RWPE2 (cell line): ENCODE measurements around the gene APBB3.

Experiments
- ATAC-seq: fragments of 200-7000 bp; cut with Tn5 transposase; 3 replicates; pipeline ENCODE4 v1.9.1; 2021; ENCODE audit warnings: low read depth
- DNase-seq: peaks from one replicate; pipeline ENCODE4 v3.0.0-alpha.2; 2020; ENCODE audit warnings: low spot score
- H3K27ac ChIP-seq: fragments of 450-650 bp; 2 replicates; pipeline ENCODE4 v1.5.1; 2017; ENCODE audit warnings: mild to moderate bottlenecking; ENCODE audit not compliant: poor library complexity, severe bottlenecking
- H3K27me3 ChIP-seq: fragments of 250-450 bp; sonication (Bioruptor Pico); 2 replicates; pipeline ENCODE4 v1.5.1; 2021; ENCODE audit warnings: mild to moderate bottlenecking, moderate library complexity; ENCODE audit not compliant: insufficient read depth, poor library complexity, severe bottlenecking
- H3K36me3 ChIP-seq: fragments of 250-450 bp; sonication (Bioruptor Pico); 2 replicates; pipeline ENCODE4 v1.5.1; 2020; ENCODE audit warnings: low read depth, mild to moderate bottlenecking, moderate library complexity
- H3K4me1 ChIP-seq: fragments of 250-450 bp; sonication (Bioruptor Pico); 2 replicates; pipeline ENCODE4 v1.5.1; 2021; ENCODE audit warnings: mild to moderate bottlenecking, moderate library complexity; ENCODE audit not compliant: insufficient read depth, poor library complexity, severe bottlenecking
- H3K4me3 ChIP-seq: fragments of 250-450 bp; sonication (Bioruptor Pico); 2 replicates; pipeline ENCODE4 v1.5.1; 2021; ENCODE audit warnings: mild to moderate bottlenecking, moderate library complexity; ENCODE audit not compliant: severe bottlenecking
- H3K9me3 ChIP-seq: fragments of 250-450 bp; sonication (Bioruptor Pico); 2 replicates; pipeline ENCODE4 v1.5.1; 2021; ENCODE audit warnings: mild to moderate bottlenecking, moderate library complexity; ENCODE audit not compliant: severe bottlenecking
- TF ChIP-seq, protein P1 (sequence below): fragments of 450-650 bp; IDR thresholded peaks from one replicate; pipeline ENCODE4 v1.5.1; 2017; ENCODE audit warnings: mild to moderate bottlenecking, moderate library complexity; ENCODE audit not compliant: poor library complexity, severe bottlenecking

Gene APBB3

DNA sequence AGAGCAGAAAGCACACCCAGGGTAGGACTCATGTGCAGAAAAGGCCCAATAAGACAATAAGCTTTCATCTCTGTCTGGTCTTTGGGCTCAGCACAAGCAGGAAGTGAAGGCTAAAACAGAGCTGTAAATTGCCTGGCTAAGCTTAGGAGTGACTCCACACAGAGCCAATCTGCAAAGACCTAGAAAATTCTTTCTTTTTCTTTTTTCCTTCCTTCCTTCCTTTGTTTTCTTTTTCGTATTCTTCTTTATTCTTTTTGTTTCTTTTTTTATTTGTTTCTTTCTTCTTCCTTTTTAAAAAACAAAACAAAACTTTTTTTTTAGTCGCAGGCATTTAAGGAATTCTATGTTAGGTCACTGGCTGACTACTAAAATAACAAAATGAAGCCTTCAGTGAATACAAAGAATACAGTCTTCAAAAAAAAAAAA is 12.4 kb upstream of the APBB3 start:
- TF ChIP-seq, protein P1, sequence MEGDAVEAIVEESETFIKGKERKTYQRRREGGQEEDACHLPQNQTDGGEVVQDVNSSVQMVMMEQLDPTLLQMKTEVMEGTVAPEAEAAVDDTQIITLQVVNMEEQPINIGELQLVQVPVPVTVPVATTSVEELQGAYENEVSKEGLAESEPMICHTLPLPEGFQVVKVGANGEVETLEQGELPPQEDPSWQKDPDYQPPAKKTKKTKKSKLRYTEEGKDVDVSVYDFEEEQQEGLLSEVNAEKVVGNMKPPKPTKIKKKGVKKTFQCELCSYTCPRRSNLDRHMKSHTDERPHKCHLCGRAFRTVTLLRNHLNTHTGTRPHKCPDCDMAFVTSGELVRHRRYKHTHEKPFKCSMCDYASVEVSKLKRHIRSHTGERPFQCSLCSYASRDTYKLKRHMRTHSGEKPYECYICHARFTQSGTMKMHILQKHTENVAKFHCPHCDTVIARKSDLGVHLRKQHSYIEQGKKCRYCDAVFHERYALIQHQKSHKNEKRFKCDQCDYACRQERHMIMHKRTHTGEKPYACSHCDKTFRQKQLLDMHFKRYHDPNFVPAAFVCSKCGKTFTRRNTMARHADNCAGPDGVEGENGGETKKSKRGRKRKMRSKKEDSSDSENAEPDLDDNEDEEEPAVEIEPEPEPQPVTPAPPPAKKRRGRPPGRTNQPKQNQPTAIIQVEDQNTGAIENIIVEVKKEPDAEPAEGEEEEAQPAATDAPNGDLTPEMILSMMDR: no peak
- Histone ChIP-seq H3K4me1 (no peaks in the 10 kb centered on the region), H3K27ac (no peak overlapping the region), H3K27me3 (no peaks in the 10 kb centered on the region), H3K9me3 (no peaks in the 10 kb centered on the region), H3K4me3 (no peak overlapping the region), H3K36me3 (no peaks in the 10 kb centered on the region)
- DNase-seq: no peak
- peak; percentile 48; the same call in 1 of the 3 replicates for ATAC-seq

DNA sequence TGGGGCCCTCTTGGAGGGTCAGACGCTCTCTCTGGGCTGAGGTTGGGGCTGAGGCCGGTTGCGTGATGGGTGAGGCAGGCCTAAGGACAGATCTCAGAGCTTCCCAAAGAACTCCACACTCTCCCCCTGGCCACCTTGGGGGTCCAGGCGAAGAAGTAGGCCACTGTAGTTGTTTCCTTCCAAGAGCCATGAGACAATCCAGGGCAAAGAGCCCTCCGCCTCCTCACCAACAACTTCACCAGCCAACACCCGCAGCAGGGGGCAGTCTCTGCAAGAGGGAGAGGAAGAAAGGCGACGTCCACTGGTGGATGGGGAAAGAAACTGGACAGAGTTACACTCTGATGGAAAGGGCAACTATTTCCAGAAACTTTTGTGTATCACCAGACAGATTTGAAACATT is 10.9 kb upstream of the APBB3 start:
- Histone ChIP-seq H3K36me3 (no peaks in the 10 kb centered on the region), H3K4me1 (no peaks in the 10 kb centered on the region), H3K4me3 (no peak overlapping the region), H3K27me3 (no peaks in the 10 kb centered on the region), H3K27ac (no peak overlapping the region), H3K9me3 (no peaks in the 10 kb centered on the region)
- ATAC-seq: peak; percentile 66
- DNase-seq: no peak
- TF ChIP-seq, protein P1: peak; percentile 57

DNA sequence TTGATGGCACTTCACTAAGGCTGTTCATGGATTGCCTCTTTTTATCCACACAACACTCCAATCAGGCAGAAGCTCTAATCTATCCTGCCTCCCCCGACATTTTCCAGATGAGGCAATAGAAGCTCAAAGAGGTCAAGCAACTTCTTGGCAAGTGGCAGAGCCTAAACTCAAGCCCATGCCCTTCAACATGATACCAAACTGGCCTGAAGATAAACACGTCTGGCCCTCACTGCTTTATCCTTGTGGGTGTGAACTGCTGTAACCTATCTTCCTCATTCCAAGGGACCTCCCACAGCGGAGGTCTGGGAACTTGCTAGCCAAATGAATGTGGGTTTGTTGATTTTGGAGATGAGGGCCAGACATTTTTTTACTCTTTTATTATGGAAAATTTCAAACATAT is 9.8 kb upstream of the APBB3 start:
- H3K36me3 ChIP-seq: no peaks in the 10 kb centered on the region
- ATAC-seq: no peak
- H3K27ac ChIP-seq: no peak overlapping the region
- DNase-seq: no peak
- H3K4me1 ChIP-seq: no peaks in the 10 kb centered on the region
- TF ChIP-seq, protein P1: no peak
- H3K9me3 ChIP-seq: no peaks in the 10 kb centered on the region
- no peaks in the 10 kb centered on the region for H3K27me3 ChIP-seq
- no peak overlapping the region for H3K4me3 ChIP-seq

DNA sequence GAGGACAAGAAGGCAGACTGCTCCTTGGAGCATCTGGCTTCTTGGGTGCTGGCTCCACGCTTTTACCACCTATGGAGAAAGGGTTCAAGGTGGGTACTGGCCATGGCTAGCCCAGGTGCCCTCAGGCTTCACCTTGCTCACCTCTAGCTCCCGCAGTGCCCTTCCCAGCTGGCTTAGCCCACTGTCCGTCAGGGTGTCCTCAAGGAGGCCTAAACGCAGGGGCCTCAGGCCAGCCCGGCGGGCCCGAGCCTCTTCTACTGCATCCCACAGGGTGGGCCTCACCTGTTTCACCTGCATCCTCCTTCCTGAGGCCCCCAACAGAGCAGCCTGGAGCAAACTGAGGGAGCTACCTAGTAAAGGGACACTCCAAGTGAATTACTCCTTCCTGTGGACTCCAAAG is 9.3 kb upstream of the APBB3 start:
- H3K4me3 ChIP-seq: no peak overlapping the region
- H3K36me3 ChIP-seq: no peaks in the 10 kb centered on the region
- no peaks in the 10 kb centered on the region for H3K27me3 ChIP-seq
- no peak for ATAC-seq
- no peak overlapping the region for H3K27ac ChIP-seq
- H3K9me3 ChIP-seq: no peaks in the 10 kb centered on the region
- TF ChIP-seq, protein P1: no peak
- H3K4me1 ChIP-seq: no peaks in the 10 kb centered on the region
- DNase-seq: no peak

DNA sequence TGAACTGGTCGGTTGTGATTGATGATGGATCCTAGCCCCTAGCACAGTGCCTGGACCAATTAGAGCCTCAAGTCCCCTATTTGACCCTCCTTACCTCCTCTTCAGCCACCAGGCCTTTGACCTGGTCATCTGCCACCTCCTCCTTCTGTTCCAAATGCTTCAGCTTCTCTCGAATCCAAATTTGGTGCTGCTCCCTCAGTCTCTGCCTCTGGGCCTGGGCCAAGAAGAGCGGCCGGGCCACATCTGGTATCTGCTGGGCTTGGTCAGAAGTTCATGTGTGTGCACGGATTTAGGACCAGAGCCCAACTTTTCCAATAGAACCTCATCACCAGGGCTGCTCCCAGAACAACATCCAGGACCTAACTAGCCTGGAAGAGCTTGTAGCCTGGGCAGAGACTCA is 6.7 kb upstream of the APBB3 start:
- H3K27ac ChIP-seq: no peak overlapping the region
- no peak overlapping the region for H3K4me3 ChIP-seq
- no peaks in the 10 kb centered on the region for H3K27me3 ChIP-seq
- peaks cover 19% of the 10 kb centered on the region for H3K36me3 ChIP-seq
- ATAC-seq (no peak), DNase-seq (no peak)
- no peaks in the 10 kb centered on the region for H3K9me3 ChIP-seq
- TF ChIP-seq, protein P1: no peak
- no peaks in the 10 kb centered on the region for H3K4me1 ChIP-seq
